MM.1S (cell line): Measurements from ENCODE around the gene CDCA8.

ENCODE experiments used
- DNase-seq: peaks from one replicate; pipeline ENCODE4 v3.0.0-alpha.2; 2015
- H2AFZ ChIP-seq: fragments of 300-600 bp; sonication (generic); 2 replicates; pipeline ENCODE4 v1.6.0; 2016; ENCODE audit warnings: antibody characterized with exemption, low read length
- H3F3A ChIP-seq: fragments of 300-600 bp; sonication (generic); 2 replicates; pipeline ENCODE4 v1.6.1; 2016; ENCODE audit warnings: mild to moderate bottlenecking, antibody characterized with exemption, low read length, moderate library complexity, mixed read lengths; ENCODE audit not compliant: insufficient read depth
- H3K27ac ChIP-seq: fragments of 300-600 bp; sonication (generic); 2 replicates; pipeline ENCODE4 v1.5.1; 2016; ENCODE audit warnings: mild to moderate bottlenecking, low read length
- H3K27me3 ChIP-seq: fragments of 300-600 bp; sonication (generic); replicated peaks from 2 replicates; pipeline ENCODE4 v1.6.0; 2016; ENCODE audit warnings: low read length; ENCODE audit not compliant: insufficient read depth
- H3K36me3 ChIP-seq: fragments of 300-600 bp; sonication (generic); replicated peaks from 2 replicates; pipeline ENCODE4 v1.6.1; 2016; ENCODE audit warnings: mild to moderate bottlenecking, low read length, mixed read lengths; ENCODE audit not compliant: insufficient read depth
- H3K4me1 ChIP-seq: fragments of 300-600 bp; sonication (generic); 2 replicates; pipeline ENCODE4 v1.6.1; 2016; ENCODE audit warnings: low read length, mixed read lengths
- H3K4me2 ChIP-seq: fragments of 300-600 bp; sonication (generic); 2 replicates; pipeline ENCODE4 v1.6.0; 2016; ENCODE audit warnings: low read depth, low read length
- H3K4me3 ChIP-seq: fragments of 300-600 bp; sonication (generic); 2 replicates; pipeline ENCODE4 v1.5.1; 2016; ENCODE audit warnings: low read length, mixed read lengths
- H3K79me2 ChIP-seq: fragments of 300-600 bp; sonication (generic); 2 replicates; pipeline ENCODE4 v1.6.1; 2016; ENCODE audit warnings: mixed run types, low read length, mixed read lengths
- H3K9ac ChIP-seq: fragments of 300-600 bp; sonication (generic); 2 replicates; pipeline ENCODE4 v1.6.1; 2016; ENCODE audit warnings: low read length, mixed read lengths
- H3K9me2 ChIP-seq: fragments of 300-600 bp; sonication (generic); replicated peaks from 2 replicates; pipeline ENCODE4 v1.6.1; 2016; ENCODE audit warnings: mild to moderate bottlenecking, low read length, mixed read lengths; ENCODE audit not compliant: insufficient read depth
- H3K9me3 ChIP-seq: fragments of 300-600 bp; sonication (generic); replicated peaks from 2 replicates; pipeline ENCODE4 v1.6.1; 2016; ENCODE audit warnings: mild to moderate bottlenecking, low read length, mixed read lengths; ENCODE audit not compliant: insufficient read depth
- H4K20me1 ChIP-seq: fragments of 300-600 bp; sonication (generic); 2 replicates; pipeline ENCODE4 v1.6.1; 2016; ENCODE audit warnings: mild to moderate bottlenecking, low read length, moderate library complexity, mixed read lengths; ENCODE audit not compliant: insufficient read depth
- EZH2 ChIP-seq: fragments of 300-600 bp; sonication (generic); optimal IDR thresholded peaks from 2 replicates; pipeline ENCODE3; 2017; ENCODE audit warnings: low read depth, mild to moderate bottlenecking, antibody characterized with exemption, low read length, mixed read lengths
- EZH2phosphoT487 ChIP-seq: fragments of 300-600 bp; sonication (generic); IDR thresholded peaks from 2 replicates; pipeline ENCODE4 v1.6.1; 2018; ENCODE audit warnings: antibody characterized with exemption, low read length
- TF ChIP-seq, protein P1 (sequence below): fragments of 300-600 bp; sonication (generic); IDR thresholded peaks from 2 replicates; pipeline ENCODE4 v1.5.1; 2016; ENCODE audit warnings: antibody characterized with exemption, low read length, mixed read lengths

Gene CDCA8

GRCh38 chr1:37692834-37693175 lies 489 bp downstream of the CDCA8 start:
- H3K9me2 ChIP-seq = no peaks in the 10 kb centered on the region
- DNase-seq = no peak
- peak overlapping the region; percentile 94 for H2AFZ ChIP-seq
- H3K4me3 ChIP-seq = peak overlapping the region; percentile 98
- H3K9me3 ChIP-seq = no peaks in the 10 kb centered on the region
- peak overlapping the region; percentile 72 for H3K4me2 ChIP-seq
- peaks cover 8% of the 10 kb centered on the region for H3K36me3 ChIP-seq
- H4K20me1 ChIP-seq = no peaks in the 10 kb centered on the region
- H3K9ac ChIP-seq = peak overlapping the region; percentile 73
- TF ChIP-seq EZH2 (no peak), EZH2phosphoT487 (no peak)
- TF ChIP-seq, protein P1, sequence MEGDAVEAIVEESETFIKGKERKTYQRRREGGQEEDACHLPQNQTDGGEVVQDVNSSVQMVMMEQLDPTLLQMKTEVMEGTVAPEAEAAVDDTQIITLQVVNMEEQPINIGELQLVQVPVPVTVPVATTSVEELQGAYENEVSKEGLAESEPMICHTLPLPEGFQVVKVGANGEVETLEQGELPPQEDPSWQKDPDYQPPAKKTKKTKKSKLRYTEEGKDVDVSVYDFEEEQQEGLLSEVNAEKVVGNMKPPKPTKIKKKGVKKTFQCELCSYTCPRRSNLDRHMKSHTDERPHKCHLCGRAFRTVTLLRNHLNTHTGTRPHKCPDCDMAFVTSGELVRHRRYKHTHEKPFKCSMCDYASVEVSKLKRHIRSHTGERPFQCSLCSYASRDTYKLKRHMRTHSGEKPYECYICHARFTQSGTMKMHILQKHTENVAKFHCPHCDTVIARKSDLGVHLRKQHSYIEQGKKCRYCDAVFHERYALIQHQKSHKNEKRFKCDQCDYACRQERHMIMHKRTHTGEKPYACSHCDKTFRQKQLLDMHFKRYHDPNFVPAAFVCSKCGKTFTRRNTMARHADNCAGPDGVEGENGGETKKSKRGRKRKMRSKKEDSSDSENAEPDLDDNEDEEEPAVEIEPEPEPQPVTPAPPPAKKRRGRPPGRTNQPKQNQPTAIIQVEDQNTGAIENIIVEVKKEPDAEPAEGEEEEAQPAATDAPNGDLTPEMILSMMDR = no peak
- peak overlapping the region; percentile 45; the same call in 1 of the 2 replicates for H3K27ac ChIP-seq
- peaks cover 24% of the 10 kb centered on the region for H3F3A ChIP-seq
- no peaks in the 10 kb centered on the region for H3K27me3 ChIP-seq
- H3K4me1 ChIP-seq = peaks cover 5% of the 10 kb centered on the region
- peaks cover 85% of the 10 kb centered on the region for H3K79me2 ChIP-seq

DNA sequence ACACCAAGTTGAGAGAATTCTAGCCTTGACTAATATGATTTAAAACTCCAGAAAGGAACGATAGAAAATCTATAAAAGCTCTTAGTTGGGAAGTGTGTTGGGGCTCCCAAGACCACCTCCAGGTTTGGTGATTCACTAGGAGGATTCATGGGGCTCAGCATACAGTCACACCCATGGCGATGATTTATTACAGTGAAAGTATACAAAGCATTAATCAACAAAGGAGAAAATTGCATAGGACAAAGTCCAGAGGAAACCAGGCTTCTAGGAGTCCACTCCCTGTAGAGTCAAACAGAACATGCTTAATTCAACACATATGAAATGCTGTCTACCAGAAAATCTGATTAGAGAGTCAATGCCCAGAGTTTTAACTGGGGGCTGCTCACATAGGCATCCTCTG lies 4.8 kb downstream of the CDCA8 start:
- H3K9me3 ChIP-seq = no peaks in the 10 kb centered on the region
- no peaks in the 10 kb centered on the region for H3K9me2 ChIP-seq
- no peak overlapping the region for H3K4me3 ChIP-seq
- H3K27me3 ChIP-seq = no peaks in the 10 kb centered on the region
- H3K4me1 ChIP-seq = no peaks in the 10 kb centered on the region
- DNase-seq = no peak
- TF ChIP-seq, protein P1 = no peak
- TF ChIP-seq EZH2 (no peak), EZH2phosphoT487 (no peak)
- H3K9ac ChIP-seq = no peak overlapping the region
- H3K79me2 ChIP-seq = peaks cover 55% of the 10 kb centered on the region
- H2AFZ ChIP-seq = no peak overlapping the region
- no peak overlapping the region for H3K4me2 ChIP-seq
- no peaks in the 10 kb centered on the region for H3F3A ChIP-seq
- peaks cover 19% of the 10 kb centered on the region for H3K36me3 ChIP-seq
- no peak overlapping the region for H3K27ac ChIP-seq
- H4K20me1 ChIP-seq = no peaks in the 10 kb centered on the region

DNA sequence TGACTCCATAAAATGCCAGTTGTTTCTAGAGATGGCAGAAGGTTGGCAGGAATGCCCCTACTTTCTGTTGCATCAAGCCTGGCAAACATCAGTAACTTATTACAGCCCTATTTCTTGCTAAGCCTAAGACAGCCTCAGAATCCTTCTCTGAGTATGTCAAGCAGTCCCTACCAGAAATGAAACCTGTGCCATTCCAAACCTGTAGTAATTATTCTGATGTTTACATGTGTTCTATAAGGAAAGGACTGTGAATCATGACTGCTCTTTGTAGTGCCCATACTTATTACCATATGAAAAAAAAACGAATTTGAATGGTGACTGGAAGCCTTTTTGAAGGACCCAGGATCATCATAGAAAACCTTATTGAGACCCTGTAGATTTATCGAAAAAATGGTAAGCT lies 5.4 kb downstream of the CDCA8 start:
- Histone ChIP-seq H3K27me3 (no peaks in the 10 kb centered on the region), H4K20me1 (no peaks in the 10 kb centered on the region), H3F3A (no peaks in the 10 kb centered on the region), H3K4me2 (no peak overlapping the region), H3K9me3 (no peaks in the 10 kb centered on the region), H3K79me2 (peaks cover 51% of the 10 kb centered on the region), H3K27ac (no peak overlapping the region), H3K9me2 (no peaks in the 10 kb centered on the region), H3K36me3 (peaks cover 19% of the 10 kb centered on the region), H3K4me1 (no peaks in the 10 kb centered on the region), H3K4me3 (no peak overlapping the region), H2AFZ (no peak overlapping the region), H3K9ac (no peak overlapping the region)
- no peak for DNase-seq
- TF ChIP-seq EZH2phosphoT487 (no peak), EZH2 (no peak)
- TF ChIP-seq, protein P1 = no peak
